ENCODE data around the gene AQP10.

DNA sequence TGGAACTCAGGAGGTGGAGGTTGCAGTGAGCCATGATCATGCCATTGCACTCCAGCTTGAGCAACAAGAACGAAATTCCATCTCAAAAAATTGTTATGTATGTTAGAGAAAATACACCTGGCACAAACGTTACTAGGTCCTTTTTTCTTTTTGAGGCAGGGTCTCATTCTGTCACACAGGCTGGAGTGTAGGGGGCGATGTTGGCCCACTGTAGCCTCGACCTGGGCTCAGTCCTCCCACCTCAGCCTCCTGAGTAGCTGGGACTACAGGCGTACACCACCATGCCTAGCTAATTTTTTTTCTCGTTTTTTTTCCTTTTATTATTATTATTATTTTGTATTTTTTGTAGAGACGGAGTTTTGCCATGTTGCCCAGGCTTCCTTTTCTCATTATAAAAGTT, 44.1 kb upstream of the AQP10 start:
- TF ChIP-seq, protein P1, sequence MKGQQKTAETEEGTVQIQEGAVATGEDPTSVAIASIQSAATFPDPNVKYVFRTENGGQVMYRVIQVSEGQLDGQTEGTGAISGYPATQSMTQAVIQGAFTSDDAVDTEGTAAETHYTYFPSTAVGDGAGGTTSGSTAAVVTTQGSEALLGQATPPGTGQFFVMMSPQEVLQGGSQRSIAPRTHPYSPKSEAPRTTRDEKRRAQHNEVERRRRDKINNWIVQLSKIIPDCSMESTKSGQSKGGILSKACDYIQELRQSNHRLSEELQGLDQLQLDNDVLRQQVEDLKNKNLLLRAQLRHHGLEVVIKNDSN (IDR thresholded peaks at IDR 0.05) = no peak
- TF ChIP-seq CEBPB (IDR thresholded peaks at IDR 0.05) = no peak
- peak; percentile 36; the same call in 1 of the 2 replicates for TF ChIP-seq RAD21 (IDR thresholded peaks at IDR 0.05; ENCODE audit: low read depth)
- no peak for TF ChIP-seq EP300 (IDR thresholded peaks at IDR 0.05; ENCODE audit: borderline replicate concordance)
- TF ChIP-seq, protein P2, sequence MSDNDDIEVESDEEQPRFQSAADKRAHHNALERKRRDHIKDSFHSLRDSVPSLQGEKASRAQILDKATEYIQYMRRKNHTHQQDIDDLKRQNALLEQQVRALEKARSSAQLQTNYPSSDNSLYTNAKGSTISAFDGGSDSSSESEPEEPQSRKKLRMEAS (IDR thresholded peaks at IDR 0.05) = no peak

All from Ishikawa (cell line).